GM12878 (cell line): Measurements from ENCODE around the gene CERKL. TPM values are rescaled to one million over a fixed set of nuclear protein-coding genes. Genes with fewer than 3 reads are reported as not detected.

Experiments
- ATAC-seq: fragments of 200-7000 bp; cut with Tn5 transposase; 3 replicates; pipeline ENCODE4 v1.9.1; 2020; ENCODE audit warnings: mild to moderate bottlenecking, moderate library complexity
- BruUV-seq: library from RNA; stranded (reverse); fragments of 400-500 nt; replicated peaks from 2 replicates; lab custom pipeline; 2021; lab: Mats Ljungman, UMichigan
- CTCF ChIA-PET: fragments of 300-600 bp; sonication (Branson Sonifier 250); formaldehyde crosslinking; extraction: SDS; loops from one replicate; lab custom pipeline; 2021; ENCODE audit warnings: inconsistent platforms; lab: Yijun Ruan, JAX
- POLR2A ChIA-PET: fragments of 350-600 bp; formaldehyde crosslinking; extraction: SDS; loops from one replicate; lab custom pipeline; 2021; ENCODE audit warnings: inconsistent platforms; lab: Charles Lee
- RAD21 ChIA-PET: fragments of 300-600 bp; sonication (Branson Sonifier 250); formaldehyde crosslinking; loops from one replicate; lab custom pipeline; 2023; ENCODE audit warnings: antibody characterized with exemption; ENCODE audit not compliant: unreplicated experiment; lab: Charles Lee
- SMC1A ChIA-PET: fragments of 300-600 bp; sonication (Branson Sonifier 250); formaldehyde crosslinking; loops from one replicate; lab custom pipeline; 2023; ENCODE audit not compliant: unreplicated experiment, uncharacterized antibody; lab: Charles Lee
- DNase-seq: peaks from one replicate; pipeline ENCODE4 v3.0.0-alpha.2; 2011; ENCODE audit warnings: low read depth, low spot score
- FAIRE-seq: peaks from 3 replicates; lab custom pipeline; 2011; peaks lifted over from hg19 to GRCh38; lab: Jason Lieb, UNC
- H2AFZ ChIP-seq: 2 replicates; pipeline ENCODE4 v1.6.0; 2011; ENCODE audit warnings: low read depth, low read length, control low read depth; ENCODE audit not compliant: control insufficient read depth
- H3K27ac ChIP-seq: 2 replicates; pipeline ENCODE4 v1.5.1; 2011; ENCODE audit warnings: control low read depth; ENCODE audit not compliant: control insufficient read depth, insufficient read depth
- H3K27me3 ChIP-seq, 2 experiments: replicated peaks in 1 of 2; 2 replicates each; pipeline versions ENCODE4 v1.6.0 to v1.6.1; 2011; ENCODE audit warnings: low read length in 1 of 2; ENCODE audit not compliant: control insufficient read depth in 2 of 2, insufficient read depth in 2 of 2
- H3K36me3 ChIP-seq, 2 experiments: 2 replicates each; pipeline ENCODE4 v1.5.1; 2011; ENCODE audit warnings: low read length in 1 of 2; ENCODE audit not compliant: control insufficient read depth in 2 of 2, insufficient read depth in 2 of 2
- H3K4me1 ChIP-seq: 2 replicates; pipeline ENCODE4 v1.6.1; 2011; ENCODE audit warnings: mild to moderate bottlenecking, low read length, moderate library complexity, mixed read lengths; ENCODE audit not compliant: control insufficient read depth, insufficient read depth
- H3K4me2 ChIP-seq: 2 replicates; pipeline ENCODE4 v1.6.0; 2011; ENCODE audit warnings: control low read depth; ENCODE audit not compliant: control insufficient read depth, insufficient read depth
- H3K4me3 ChIP-seq: fragments of 200-600 bp; sonication (generic); 2 replicates; pipeline ENCODE4 v1.5.1; 2016
- H3K79me2 ChIP-seq: 2 replicates; pipeline ENCODE4 v1.6.0; 2011; ENCODE audit warnings: low read length; ENCODE audit not compliant: control insufficient read depth, insufficient read depth
- H3K9ac ChIP-seq: 2 replicates; pipeline ENCODE4 v1.8.0; 2011; ENCODE audit warnings: low read length, control low read depth, mixed read lengths; ENCODE audit not compliant: control insufficient read depth, insufficient read depth
- H3K9me3 ChIP-seq: replicated peaks from 3 replicates; pipeline ENCODE4 v1.5.1; 2011; ENCODE audit warnings: mild to moderate bottlenecking, low read length; ENCODE audit not compliant: control insufficient read depth, insufficient read depth
- H4K20me1 ChIP-seq: 2 replicates; pipeline ENCODE4 v1.6.0; 2011; ENCODE audit not compliant: control insufficient read depth, insufficient read depth
- BRCA1 ChIP-seq: IDR thresholded peaks from 2 replicates; pipeline ENCODE4 v1.6.1; 2011; ENCODE audit warnings: low read depth, low read length, improper control_type of control experiment
- CEBPB ChIP-seq, 2 experiments: fragments of 150-350 bp in 1 of 2; IDR thresholded peaks; 2 replicates each; pipeline ENCODE4 v1.6.1; 2012 to 2014; ENCODE audit warnings: low read depth in 2 of 2, low read length in 2 of 2, borderline replicate concordance in 1 of 2, inconsistent platforms in 1 of 2
- EZH2 ChIP-seq: IDR thresholded peaks from 2 replicates; pipeline ENCODE4 v1.6.1; 2012; ENCODE audit warnings: low read depth, mild to moderate bottlenecking, control low read depth, inconsistent platforms, low read length, borderline replicate concordance; ENCODE audit not compliant: control insufficient read depth
- GABPA ChIP-seq: IDR thresholded peaks from 2 replicates; pipeline ENCODE4 v1.6.1; 2014; ENCODE audit warnings: antibody characterized with exemption, low read depth, mild to moderate bottlenecking, inconsistent platforms
- IKZF1 ChIP-seq: fragments of 450-650 bp; conservative IDR thresholded peaks from 2 replicates; pipeline ENCODE4 v1.6.1; 2017; ENCODE audit warnings: antibody characterized with exemption, mild to moderate bottlenecking
- IRF3 ChIP-seq: fragments of 450-650 bp; IDR thresholded peaks from 2 replicates; pipeline ENCODE4 v1.6.1; 2014; ENCODE audit warnings: mild to moderate bottlenecking
- IRF4 ChIP-seq: IDR thresholded peaks from 2 replicates; pipeline ENCODE4 v1.6.1; 2011; ENCODE audit warnings: low read depth, low read length
- IRF5 ChIP-seq: fragments of 450-650 bp; IDR thresholded peaks from 2 replicates; pipeline ENCODE4 v1.6.1; 2017; ENCODE audit warnings: borderline replicate concordance
- LARP7 ChIP-seq: fragments of 450-650 bp; IDR thresholded peaks from 2 replicates; pipeline ENCODE4 v1.6.1; 2017; ENCODE audit warnings: mild to moderate bottlenecking
- MEF2A ChIP-seq: IDR thresholded peaks from 2 replicates; pipeline ENCODE4 v1.6.1; 2011; ENCODE audit warnings: low read depth, mild to moderate bottlenecking, low read length, moderate library complexity; ENCODE audit not compliant: insufficient read depth
- NFYB ChIP-seq: IDR thresholded peaks from 2 replicates; pipeline ENCODE4 v1.6.1; 2011; ENCODE audit warnings: low read depth, mild to moderate bottlenecking, low read length, improper control_type of control experiment, moderate library complexity; ENCODE audit not compliant: insufficient read depth
- SREBF1 ChIP-seq: IDR thresholded peaks from 2 replicates; pipeline ENCODE4 v1.6.1; 2012; ENCODE audit warnings: mild to moderate bottlenecking, low read length
- ZBTB4 ChIP-seq: fragments of 450-650 bp; formaldehyde crosslinking; IDR thresholded peaks from 2 replicates; pipeline ENCODE4 v1.4.0; 2022; ENCODE audit warnings: mild to moderate bottlenecking, moderate library complexity
- WGBS: methylation state at CpG from one replicate; pipeline ENCODE4 v1.1.6; 2016; ENCODE audit warnings: low lambda C conversion rate; ENCODE audit not compliant: insufficient replicate concordance, insufficient coverage; ENCODE audit errors: missing lambda C conversion rate; 5-methylcytosine and 5-hydroxymethylcytosine counted together
- in situ Hi-C: fragments of 300-500 bp; cut with MboI; formaldehyde crosslinking; loops from 9 replicates; pipeline ENCODE4 v1.14.3; 2018; ENCODE audit warnings: mixed read lengths
- intact Hi-C: fragments of 100-400 bp; cut with micrococcal nuclease; formaldehyde crosslinking; loops from one replicate; pipeline ENCODE4 v1.14.2; 2022; ENCODE audit not compliant: unreplicated experiment
- polyA plus RNA-seq, 11 experiments: library from polyadenylated mRNA; depleted of rRNA in 4 of 11; unstranded in 6 of 11; stranded (reverse) in 5 of 11; fragments of >200 nt; fragmentation: Nextera tagmentation in 4 of 11; fragmentation: Illumina TruSeq in 1 of 11; extraction: Ambion mirVana in 4 of 11; extraction: Trizol in 1 of 11; gene quantifications; 1 replicate in 1 of 11; 2 replicates in 10 of 11; pipeline versions ENCODE4 v1.2.1 to v1.2.3, GENCODE V29; 2011 to 2016; ENCODE audit warnings: inconsistent platforms in 2 of 11, missing spikeins in 2 of 11, low read depth in 1 of 11
- total RNA-seq, 4 experiments: library from RNA; depleted of rRNA in 3 of 4; stranded (reverse); fragments of >200 nt in 3 of 4; fragmentation: Illumina TruSeq in 1 of 4; extraction: Trizol in 1 of 4; gene quantifications; 2 replicates each; pipeline versions ENCODE4 v1.2.1 to v1.2.3, GENCODE V29; 2013 to 2021
- TF ChIP-seq, protein P1 (sequence below): fragments of 450-650 bp; IDR thresholded peaks from 2 replicates; pipeline ENCODE4 v1.6.1; 2017; ENCODE audit warnings: mild to moderate bottlenecking, moderate library complexity

Gene CERKL
- total and polyA plus RNA-seq, 10 of the 15 experiments (the other 5 are each of a cell fraction or from before 2014, with no cell fraction given) = 0.05 to 23.0 (median 6.0) TPM; not detected in 2

DNA sequence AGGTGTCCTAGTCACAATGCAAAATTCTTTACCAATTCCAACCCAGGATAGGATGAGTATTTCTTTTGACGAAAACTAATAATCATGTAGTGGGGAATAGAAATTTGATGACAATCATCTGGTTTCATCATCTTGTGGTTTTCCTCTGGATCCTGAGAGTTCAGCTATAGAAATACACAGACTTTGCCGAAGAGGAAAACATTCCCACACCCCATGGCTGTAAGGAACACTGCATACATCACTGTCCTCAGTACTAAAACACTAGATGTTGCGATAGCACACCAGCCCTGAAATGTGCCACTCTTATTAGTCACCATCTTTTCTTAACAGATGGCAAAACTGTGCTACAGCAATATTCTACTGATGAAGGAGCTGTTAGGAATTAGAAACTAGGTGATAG lies 29.4 kb downstream of the CERKL start:
- DNase-seq (no peak), FAIRE-seq (no peak)
- WGBS = 52% methylated on average over 3 of the region's 3 CpGs
- no peak for TF ChIP-seq IRF3
- TF ChIP-seq IKZF1 = no peak
- no peak for TF ChIP-seq BRCA1
- no peak for TF ChIP-seq MEF2A
- TF ChIP-seq EZH2 = no peak
- no peak for TF ChIP-seq IRF4
- TF ChIP-seq GABPA = no peak
- TF ChIP-seq IRF5 = no peak
- no peak for TF ChIP-seq NFYB
- TF ChIP-seq, protein P1, sequence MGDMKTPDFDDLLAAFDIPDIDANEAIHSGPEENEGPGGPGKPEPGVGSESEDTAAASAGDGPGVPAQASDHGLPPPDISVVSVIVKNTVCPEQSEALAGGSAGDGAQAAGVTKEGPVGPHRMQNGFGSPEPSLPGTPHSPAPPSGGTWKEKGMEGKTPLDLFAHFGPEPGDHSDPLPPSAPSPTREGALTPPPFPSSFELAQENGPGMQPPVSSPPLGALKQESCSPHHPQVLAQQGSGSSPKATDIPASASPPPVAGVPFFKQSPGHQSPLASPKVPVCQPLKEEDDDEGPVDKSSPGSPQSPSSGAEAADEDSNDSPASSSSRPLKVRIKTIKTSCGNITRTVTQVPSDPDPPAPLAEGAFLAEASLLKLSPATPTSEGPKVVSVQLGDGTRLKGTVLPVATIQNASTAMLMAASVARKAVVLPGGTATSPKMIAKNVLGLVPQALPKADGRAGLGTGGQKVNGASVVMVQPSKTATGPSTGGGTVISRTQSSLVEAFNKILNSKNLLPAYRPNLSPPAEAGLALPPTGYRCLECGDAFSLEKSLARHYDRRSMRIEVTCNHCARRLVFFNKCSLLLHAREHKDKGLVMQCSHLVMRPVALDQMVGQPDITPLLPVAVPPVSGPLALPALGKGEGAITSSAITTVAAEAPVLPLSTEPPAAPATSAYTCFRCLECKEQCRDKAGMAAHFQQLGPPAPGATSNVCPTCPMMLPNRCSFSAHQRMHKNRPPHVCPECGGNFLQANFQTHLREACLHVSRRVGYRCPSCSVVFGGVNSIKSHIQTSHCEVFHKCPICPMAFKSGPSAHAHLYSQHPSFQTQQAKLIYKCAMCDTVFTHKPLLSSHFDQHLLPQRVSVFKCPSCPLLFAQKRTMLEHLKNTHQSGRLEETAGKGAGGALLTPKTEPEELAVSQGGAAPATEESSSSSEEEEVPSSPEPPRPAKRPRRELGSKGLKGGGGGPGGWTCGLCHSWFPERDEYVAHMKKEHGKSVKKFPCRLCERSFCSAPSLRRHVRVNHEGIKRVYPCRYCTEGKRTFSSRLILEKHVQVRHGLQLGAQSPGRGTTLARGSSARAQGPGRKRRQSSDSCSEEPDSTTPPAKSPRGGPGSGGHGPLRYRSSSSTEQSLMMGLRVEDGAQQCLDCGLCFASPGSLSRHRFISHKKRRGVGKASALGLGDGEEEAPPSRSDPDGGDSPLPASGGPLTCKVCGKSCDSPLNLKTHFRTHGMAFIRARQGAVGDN = no peak
- TF ChIP-seq LARP7 = no peak
- TF ChIP-seq ZBTB4 (CRISPR knock-in tag) = no peak
- TF ChIP-seq CEBPB (IDR thresholded peaks at IDR 0.05; ENCODE audit: borderline replicate concordance in 1 of 2, low read depth in 2 of 2, low read length in 2 of 2) = no peak
- no peak for TF ChIP-seq SREBF1

More for the DNA sequence above, 29.4 kb downstream of the CERKL start:
- Histone ChIP-seq H3K36me3 (no peaks in the 10 kb centered on the region), H2AFZ (no peak overlapping the region), H3K4me2 (no peak overlapping the region), H3K27me3 (no peaks in the 10 kb centered on the region; a peak in 1 of 4 replicates), H3K4me1 (no peaks in the 10 kb centered on the region; the same call in 1 of the 2 replicates), H3K27ac (no peak overlapping the region), H3K9me3 (no peaks in the 10 kb centered on the region), H4K20me1 (no peaks in the 10 kb centered on the region), H3K4me3 (no peak overlapping the region), H3K79me2 (no peaks in the 10 kb centered on the region), H3K9ac (no peak overlapping the region)
- RAD21 ChIA-PET = interaction anchor here (0.6 kb wide), 1 partner anchor 45 kb away, joined by 3 read pairs; no protein-coding TSS in a partner anchor
- in situ Hi-C loops = no loop called here
- no TSS peak for BruUV-seq
- POLR2A ChIA-PET = no interaction called here
- intact Hi-C loops = no loop called here
- no peak for ATAC-seq
- SMC1A ChIA-PET = interaction anchor here (1.0 to 1.3 kb wide), 3 partner anchors 17 to 88 kb away, joined by 3 to 7 read pairs (median 3); no protein-coding TSS in a partner anchor
- CTCF ChIA-PET = no interaction called here
